Kidney epithelial cell (primary cell): ENCODE results near the gene RASAL2. TPM values are rescaled to one million over a fixed set of nuclear protein-coding genes. Genes with fewer than 3 reads are reported as not detected.
"Not testable (repeated sequence)": the region's sequence is repeated elsewhere in the genome, so short reads cannot be mapped to it uniquely, and the experiment has no call there.

ENCODE experiments used
- DNase-seq: peaks from one replicate; pipeline ENCODE4 v3.0.0-alpha.2; 2010; ENCODE audit warnings: low read depth
- H3K27me3 ChIP-seq: 2 replicates; pipeline ENCODE4 v1.6.0; 2011; ENCODE audit warnings: low read length; ENCODE audit not compliant: control insufficient read depth, insufficient read depth
- H3K36me3 ChIP-seq: 2 replicates; pipeline ENCODE4 v1.5.1; 2011; ENCODE audit warnings: low read length; ENCODE audit not compliant: control insufficient read depth, insufficient read depth
- H3K4me3 ChIP-seq: 2 replicates; pipeline ENCODE4 v1.5.1; 2011; ENCODE audit warnings: low read depth, mild to moderate bottlenecking, control low read depth, low read length
- total RNA-seq: library from RNA; depleted of rRNA; stranded (reverse); fragments of >200 nt; gene quantifications from 2 replicates; pipeline ENCODE4 v1.2.3, GENCODE V29; 2015
- TF ChIP-seq, protein P1 (sequence below): IDR thresholded peaks from 2 replicates; pipeline ENCODE4 v1.5.1; 2011; ENCODE audit warnings: mild to moderate bottlenecking, moderate library complexity, low read length, control low read depth, inconsistent platforms; ENCODE audit not compliant: insufficient read depth, poor library complexity, severe bottlenecking

Gene RASAL2
- total RNA-seq, 1 donor from 2014 or later, result 18.3 TPM

DNA sequence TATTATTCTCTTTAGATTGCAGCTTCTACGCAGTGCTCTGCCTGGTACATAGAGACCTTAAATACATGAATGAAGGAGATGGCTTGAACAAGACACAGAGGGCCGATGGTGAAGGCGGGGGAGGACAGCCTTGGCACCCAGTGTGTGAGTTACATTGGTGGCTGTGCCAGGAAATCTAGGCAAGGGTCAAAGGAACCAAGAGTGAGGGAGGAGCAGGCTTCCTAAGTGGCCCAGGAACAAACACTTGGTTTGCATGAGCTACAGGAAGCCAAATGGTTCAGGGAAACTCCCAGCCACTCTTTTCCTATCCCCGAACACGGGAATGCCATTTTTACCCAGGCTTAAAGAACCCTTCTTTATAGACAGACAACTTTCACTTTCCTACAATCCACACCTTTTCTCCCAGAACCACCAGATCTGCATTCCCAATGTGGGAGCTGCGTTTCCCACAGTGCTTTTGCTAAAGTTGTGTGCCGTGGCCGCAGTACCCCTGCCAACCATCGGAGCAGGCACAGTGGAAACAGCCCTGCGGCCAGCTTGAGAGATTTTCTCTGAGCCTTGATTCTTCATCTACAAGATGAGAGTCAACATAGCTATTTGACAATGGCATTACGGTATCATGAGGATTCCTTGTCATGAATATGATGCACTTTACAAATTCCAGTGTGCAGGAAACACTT lies 406.3 kb downstream of the RASAL2 start:
- no peaks in the 10 kb centered on the region for H3K36me3 ChIP-seq
- no peak overlapping the region for H3K4me3 ChIP-seq
- TF ChIP-seq, protein P1, sequence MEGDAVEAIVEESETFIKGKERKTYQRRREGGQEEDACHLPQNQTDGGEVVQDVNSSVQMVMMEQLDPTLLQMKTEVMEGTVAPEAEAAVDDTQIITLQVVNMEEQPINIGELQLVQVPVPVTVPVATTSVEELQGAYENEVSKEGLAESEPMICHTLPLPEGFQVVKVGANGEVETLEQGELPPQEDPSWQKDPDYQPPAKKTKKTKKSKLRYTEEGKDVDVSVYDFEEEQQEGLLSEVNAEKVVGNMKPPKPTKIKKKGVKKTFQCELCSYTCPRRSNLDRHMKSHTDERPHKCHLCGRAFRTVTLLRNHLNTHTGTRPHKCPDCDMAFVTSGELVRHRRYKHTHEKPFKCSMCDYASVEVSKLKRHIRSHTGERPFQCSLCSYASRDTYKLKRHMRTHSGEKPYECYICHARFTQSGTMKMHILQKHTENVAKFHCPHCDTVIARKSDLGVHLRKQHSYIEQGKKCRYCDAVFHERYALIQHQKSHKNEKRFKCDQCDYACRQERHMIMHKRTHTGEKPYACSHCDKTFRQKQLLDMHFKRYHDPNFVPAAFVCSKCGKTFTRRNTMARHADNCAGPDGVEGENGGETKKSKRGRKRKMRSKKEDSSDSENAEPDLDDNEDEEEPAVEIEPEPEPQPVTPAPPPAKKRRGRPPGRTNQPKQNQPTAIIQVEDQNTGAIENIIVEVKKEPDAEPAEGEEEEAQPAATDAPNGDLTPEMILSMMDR, result peak; percentile 32
- no peaks in the 10 kb centered on the region for H3K27me3 ChIP-seq
- DNase-seq, result no peak

DNA sequence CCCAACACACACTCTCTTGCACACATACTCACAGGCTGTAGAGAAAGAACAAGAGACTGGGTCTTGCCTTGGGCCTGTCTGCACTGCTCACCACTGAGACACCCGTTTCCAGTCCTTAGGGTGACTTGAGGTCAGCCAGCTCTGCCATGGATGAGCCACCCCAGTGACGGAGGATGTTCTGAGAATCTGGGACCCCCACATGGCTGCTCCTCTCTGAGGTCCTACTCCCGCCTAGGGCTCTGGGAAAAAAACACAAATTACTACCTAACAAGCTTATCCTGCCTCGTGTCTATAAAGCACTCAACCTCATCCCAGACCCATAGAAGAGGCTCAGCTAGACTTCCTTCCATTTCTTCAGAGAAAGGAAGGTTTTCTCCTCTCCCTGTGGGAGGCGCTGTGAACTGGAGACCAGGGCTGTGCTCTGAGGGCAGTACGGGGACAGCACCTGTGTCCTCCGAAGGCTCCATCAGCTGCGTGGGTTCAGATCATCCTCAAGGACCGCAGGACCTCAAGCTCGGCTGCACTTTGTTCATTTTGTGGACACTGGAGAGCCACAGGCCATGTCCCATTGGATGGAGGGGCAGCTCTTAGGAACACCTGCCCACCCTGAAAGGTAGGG lies 407.1 kb downstream of the RASAL2 start:
- TF ChIP-seq, protein P1, result no peak
- Histone ChIP-seq H3K4me3 (no peak overlapping the region), H3K36me3 (no peaks in the 10 kb centered on the region), H3K27me3 (no peaks in the 10 kb centered on the region)
- no peak for DNase-seq

DNA sequence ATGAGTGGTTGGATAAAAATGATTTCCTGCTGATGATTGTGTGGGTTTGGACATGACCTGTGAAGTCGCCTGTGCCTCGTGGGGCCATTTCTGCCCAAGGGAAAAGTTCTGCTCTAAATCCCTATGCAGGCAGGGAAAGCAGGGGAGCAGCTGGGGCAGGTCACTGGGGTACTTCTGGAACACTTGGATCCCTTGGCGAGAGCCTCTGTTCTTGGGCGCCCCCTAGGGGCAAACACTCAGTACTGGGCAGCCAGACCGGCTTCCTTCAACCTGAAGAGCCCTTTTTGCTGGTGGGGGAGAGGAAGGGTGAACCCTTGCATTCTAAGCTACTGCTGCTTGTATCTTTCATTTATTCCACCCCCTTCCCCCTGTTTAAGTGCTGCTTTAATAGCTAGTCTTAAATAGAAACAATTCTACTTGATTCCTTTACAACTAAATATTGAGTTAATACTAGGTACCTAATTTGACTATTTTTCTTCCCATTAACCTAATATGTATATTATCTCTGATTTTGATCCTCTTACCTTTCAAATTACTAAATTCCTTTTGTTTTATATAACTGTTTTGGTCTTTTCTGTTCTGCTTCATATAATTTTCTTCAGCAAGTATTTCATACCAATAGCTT lies 407.9 kb downstream of the RASAL2 start:
- Histone ChIP-seq H3K4me3 (no peak overlapping the region), H3K27me3 (no peaks in the 10 kb centered on the region), H3K36me3 (no peaks in the 10 kb centered on the region)
- TF ChIP-seq, protein P1, result peak; percentile 97
- DNase-seq, result peak; percentile 9

DNA sequence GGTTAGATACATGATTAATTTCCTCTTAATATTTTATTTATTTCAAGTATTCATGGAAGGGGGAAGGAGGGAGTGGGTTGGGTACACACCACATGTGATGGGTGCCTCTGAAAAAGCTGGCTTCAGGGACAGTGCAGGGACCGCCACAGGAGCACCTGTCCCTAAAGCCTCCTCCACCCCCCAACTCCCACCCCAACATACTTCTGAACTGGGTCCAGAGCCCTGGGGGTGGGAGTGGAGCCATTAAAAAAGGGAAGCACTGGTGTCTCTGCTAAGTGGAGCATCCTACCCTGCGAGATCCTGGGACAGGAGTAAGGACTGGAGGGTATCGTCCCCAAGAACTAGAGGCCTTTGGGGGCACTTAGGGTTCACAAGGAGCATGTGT lies 408.4 kb downstream of the RASAL2 start:
- no peaks in the 10 kb centered on the region for H3K27me3 ChIP-seq
- no peaks in the 10 kb centered on the region for H3K36me3 ChIP-seq
- no peak overlapping the region for H3K4me3 ChIP-seq
- TF ChIP-seq, protein P1, result no peak
- no peak for DNase-seq

DNA sequence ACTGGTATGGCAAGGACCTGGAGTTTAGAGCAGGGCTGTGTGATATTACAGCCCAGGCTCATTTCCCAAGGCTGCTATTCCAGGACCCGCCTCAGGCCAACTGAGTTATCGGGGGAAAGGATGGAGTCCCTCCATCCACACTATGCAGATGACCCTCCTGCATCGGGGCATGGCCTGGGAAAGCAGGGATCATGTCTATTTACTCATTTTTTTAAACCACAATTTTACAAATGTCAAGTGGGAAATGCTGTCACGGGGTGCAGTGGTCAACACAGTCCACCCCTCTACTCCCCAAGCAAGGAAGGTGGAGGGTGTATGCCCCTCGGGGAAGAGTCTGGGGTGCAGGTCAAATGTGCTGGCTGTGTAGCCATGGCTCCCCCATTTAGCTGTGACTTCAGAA lies 409.0 kb downstream of the RASAL2 start:
- H3K27me3 ChIP-seq, result no peaks in the 10 kb centered on the region
- H3K4me3 ChIP-seq, result no peak overlapping the region
- TF ChIP-seq, protein P1, result no peak
- DNase-seq, result no peak
- no peaks in the 10 kb centered on the region for H3K36me3 ChIP-seq

DNA sequence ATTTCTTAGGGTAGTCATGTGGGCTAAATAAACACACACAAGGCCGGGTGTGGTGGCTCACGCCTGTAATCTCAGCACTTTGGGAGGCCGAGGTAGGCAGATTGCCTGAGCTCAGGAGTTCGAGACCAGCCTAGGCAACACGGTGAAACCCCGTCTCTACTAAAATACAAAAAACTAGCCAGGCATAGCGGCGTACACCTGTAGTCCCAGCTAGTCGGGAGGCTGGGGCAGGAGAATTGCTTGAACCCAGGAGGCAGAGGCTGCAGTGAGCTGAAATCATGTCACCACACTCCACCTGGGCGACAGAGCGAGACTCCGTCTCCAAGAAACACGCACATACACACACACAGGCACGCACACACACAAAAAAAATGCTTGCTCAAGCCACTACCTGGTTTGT lies 409.4 kb downstream of the RASAL2 start:
- H3K27me3 ChIP-seq, H3K4me3 ChIP-seq, H3K36me3 ChIP-seq, DNase-seq: not testable (repeated sequence)
